Natural killer cell treated with Interleukin-12 subunit alpha and Interleukin-12 subunit beta and Interleukin-15 and Interleukin-18, amount 100 ng/mL, for 72 hours (primary cell): ENCODE results near the gene PDGFB. TPM values are rescaled to one million over a fixed set of nuclear protein-coding genes. Genes with fewer than 3 reads are reported as not detected.

Experiments used
- ATAC-seq, 2 donors: fragments of 150-1000 bp; cut with Tn5 transposase in 1 of 2; sonication (Bioruptor Pico), chemical (Tn5 transposase) in 1 of 2; 2 replicates each; pipeline ENCODE4 v1.10.0; 2021
- DNase-seq: peaks from one replicate; pipeline ENCODE4 v3.0.0; 2022; ENCODE audit warnings: low spot score
- H3K27ac Mint-ChIP-seq, 2 donors: 1 replicate in 1 of 2; 2 replicates in 1 of 2; pipeline ENCODE4 v1.8.0; 2022; ENCODE audit warnings: mixed read lengths in 2 of 2, mild to moderate bottlenecking in 1 of 2, moderate library complexity in 1 of 2
- H3K27me3 Mint-ChIP-seq, 2 donors: 1 replicate in 1 of 2; 2 replicates in 1 of 2; pipeline ENCODE4 v1.8.0; 2022; ENCODE audit warnings: mixed read lengths in 2 of 2
- H3K36me3 Mint-ChIP-seq: one replicate; pipeline ENCODE4 v1.8.0; 2022; ENCODE audit warnings: mixed read lengths
- H3K4me1 Mint-ChIP-seq, 2 donors: 1 replicate in 1 of 2; 2 replicates in 1 of 2; pipeline ENCODE4 v1.8.0; 2022; ENCODE audit warnings: low read depth in 2 of 2, mixed read lengths in 2 of 2, mild to moderate bottlenecking in 1 of 2
- H3K4me3 Mint-ChIP-seq: one replicate; pipeline ENCODE4 v1.8.0; 2022; ENCODE audit warnings: mixed read lengths
- H3K9me3 Mint-ChIP-seq: 2 replicates; pipeline ENCODE4 v1.8.0; 2022; ENCODE audit warnings: mixed read lengths
- total RNA-seq, 2 donors: library from RNA; stranded (reverse); gene quantifications; one replicate each; pipeline ENCODE4 v1.2.3, GENCODE V29; 2022

PDGFB gene
- total RNA-seq, 2 donors from 2014 or later: not detected

DNA sequence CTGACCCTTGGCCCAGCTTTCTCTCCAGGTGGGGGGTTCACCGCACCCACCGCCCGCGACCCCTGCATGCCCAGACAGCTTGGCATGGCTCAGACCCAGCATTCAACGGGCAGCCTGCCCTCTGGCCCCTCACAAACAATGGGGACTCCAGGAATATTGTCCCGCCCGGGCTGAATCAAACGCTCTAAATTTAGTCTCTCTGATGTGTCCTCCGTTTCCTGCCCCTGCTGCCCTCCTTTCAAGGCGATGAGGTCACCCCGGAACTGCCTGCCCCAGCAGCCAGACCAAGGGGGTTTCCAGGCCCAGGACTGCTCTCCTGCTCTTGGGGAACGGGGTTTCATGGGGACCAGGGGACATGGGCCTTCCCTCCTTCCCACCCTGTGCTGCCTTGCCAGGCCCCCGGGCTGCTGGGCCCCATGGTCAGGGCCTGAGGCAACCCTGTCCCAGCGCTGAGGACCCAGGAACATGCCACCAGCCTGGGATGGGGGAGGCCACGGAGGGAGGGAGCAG lies 10.1 kb upstream of the PDGFB start:
- Mint-ChIP-seq H3K36me3 (no peaks in the 10 kb centered on the region), H3K27ac (peak overlapping the region; percentile 58 to 93), H3K4me3 (peak overlapping the region; percentile 75), H3K27me3 (peaks cover 23 to 29% of the 10 kb centered on the region in 2 donors), H3K9me3 (no peaks in the 10 kb centered on the region), H3K4me1 (peaks cover 10 to 14% of the 10 kb centered on the region in 2 donors)
- peak; percentile 86 to 89 for ATAC-seq
- DNase-seq: peak; percentile 88

- DNase-seq: no peak
- Mint-ChIP-seq H3K9me3 (no peaks in the 10 kb centered on the region), H3K27me3 (peaks cover 27 to 29% of the 10 kb centered on the region in 2 donors), H3K36me3 (no peaks in the 10 kb centered on the region), H3K4me3 (no peak overlapping the region), H3K4me1 (peaks cover 10 to 14% of the 10 kb centered on the region in 2 donors), H3K27ac (peak overlapping the region in 1 of 2 donors; percentile 93)
- ATAC-seq: no peak
Measured at GRCh38 chr22:39254122-39254521, 9.3 kb upstream of the PDGFB start.

- no peak overlapping the region for H3K4me3 Mint-ChIP-seq
- ATAC-seq: peak in 1 of 2 donors; percentile 13
Measured at GRCh38 chr22:39253435-39254070, 8.8 kb upstream of the PDGFB start.

GRCh38 chr22:39252461-39253434 lies 8.0 kb upstream of the PDGFB start:
- Mint-ChIP-seq H3K27ac (peak overlapping the region; percentile 11 to 53), H3K4me3 (no peak overlapping the region), H3K36me3 (no peaks in the 10 kb centered on the region), H3K4me1 (peaks cover 10 to 14% of the 10 kb centered on the region in 2 donors), H3K27me3 (peaks cover 29 to 33% of the 10 kb centered on the region in 2 donors), H3K9me3 (no peaks in the 10 kb centered on the region)
- DNase-seq (no peak), ATAC-seq (no peak)

More at GRCh38 chr22:39253435-39254070, 8.8 kb upstream of the PDGFB start:
- H3K36me3 Mint-ChIP-seq: no peaks in the 10 kb centered on the region
- H3K27me3 Mint-ChIP-seq: peaks cover 29% of the 10 kb centered on the region in 2 donors
- H3K9me3 Mint-ChIP-seq: no peaks in the 10 kb centered on the region
- H3K4me1 Mint-ChIP-seq: peaks cover 10 to 14% of the 10 kb centered on the region in 2 donors
- no peak overlapping the region for H3K27ac Mint-ChIP-seq
- no peak for DNase-seq

- H3K9me3 Mint-ChIP-seq: no peaks in the 10 kb centered on the region
- no peak overlapping the region for H3K4me3 Mint-ChIP-seq
Measured at GRCh38 chr22:39251762-39252460, 7.1 kb upstream of the PDGFB start.

DNA sequence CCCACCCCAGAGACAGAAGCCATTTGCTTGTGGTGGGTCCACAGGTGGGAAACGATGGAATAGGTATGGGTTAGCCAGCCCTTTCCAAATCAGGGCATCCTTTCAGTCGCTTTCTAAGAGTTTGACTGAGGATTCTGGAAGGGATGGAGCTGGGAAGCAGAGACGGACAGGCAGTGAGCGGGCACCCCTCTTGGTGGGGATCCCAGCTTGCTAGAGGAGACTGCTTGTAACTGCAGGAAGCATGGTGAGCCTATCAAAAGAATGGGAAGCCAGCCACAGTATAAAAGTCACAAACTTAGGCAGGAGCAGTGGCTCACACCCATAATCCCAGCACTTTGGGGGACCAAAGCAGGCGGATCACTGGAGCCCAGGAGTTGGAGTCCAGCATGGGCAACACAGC lies 6.1 kb upstream of the PDGFB start:
- Mint-ChIP-seq H3K9me3 (no peaks in the 10 kb centered on the region), H3K4me1 (peaks cover 13 to 15% of the 10 kb centered on the region in 2 donors), H3K27me3 (peaks cover 44 to 46% of the 10 kb centered on the region in 2 donors), H3K4me3 (no peak overlapping the region), H3K27ac (no peak overlapping the region), H3K36me3 (no peaks in the 10 kb centered on the region)
- no peak for ATAC-seq
- no peak for DNase-seq

More at GRCh38 chr22:39251762-39252460, 7.1 kb upstream of the PDGFB start:
- ATAC-seq (no peak), DNase-seq (no peak)
- H3K27ac Mint-ChIP-seq: peak overlapping the region in 1 of 2 donors; percentile 53
- no peaks in the 10 kb centered on the region for H3K36me3 Mint-ChIP-seq
- H3K4me1 Mint-ChIP-seq: peaks cover 10 to 14% of the 10 kb centered on the region in 2 donors
- peaks cover 35% of the 10 kb centered on the region in 2 donors for H3K27me3 Mint-ChIP-seq

DNA sequence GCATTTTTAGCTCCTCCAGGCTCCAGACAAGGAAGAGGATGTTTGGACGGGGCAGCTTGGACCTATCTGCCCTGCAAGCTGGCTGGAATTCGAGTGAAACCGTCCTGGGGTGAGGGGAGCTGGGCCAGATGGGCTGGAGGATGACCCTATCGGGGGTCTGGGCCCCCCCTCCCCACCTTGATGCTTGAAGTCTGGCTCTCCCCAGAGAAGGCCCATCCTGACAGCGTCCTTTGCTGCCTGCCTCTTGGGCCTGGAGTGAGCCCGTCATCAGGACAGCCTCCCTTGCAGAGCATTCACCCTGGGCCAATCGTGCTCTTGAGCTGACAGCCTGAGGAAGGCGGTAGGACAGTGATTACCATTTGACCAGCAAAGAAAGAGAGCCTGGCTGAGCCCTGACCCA lies 5.3 kb upstream of the PDGFB start:
- ATAC-seq (no peak), DNase-seq (no peak)
- Mint-ChIP-seq H3K4me3 (no peak overlapping the region), H3K36me3 (no peaks in the 10 kb centered on the region), H3K27ac (no peak overlapping the region), H3K9me3 (no peaks in the 10 kb centered on the region), H3K4me1 (peaks cover 12 to 13% of the 10 kb centered on the region in 2 donors), H3K27me3 (peaks cover 46 to 47% of the 10 kb centered on the region in 2 donors)

GRCh38 chr22:39249086-39249704 lies 4.4 kb upstream of the PDGFB start:
- H3K9me3 Mint-ChIP-seq: no peaks in the 10 kb centered on the region
- ATAC-seq: no peak
- peaks cover 6 to 11% of the 10 kb centered on the region in 2 donors for H3K4me1 Mint-ChIP-seq
- peak overlapping the region in 1 of 2 donors; percentile 16 for H3K27ac Mint-ChIP-seq
- DNase-seq: no peak
- peaks cover 42 to 43% of the 10 kb centered on the region in 2 donors for H3K27me3 Mint-ChIP-seq
- no peak overlapping the region for H3K4me3 Mint-ChIP-seq
- H3K36me3 Mint-ChIP-seq: no peaks in the 10 kb centered on the region

GRCh38 chr22:39248254-39248653 lies 3.5 kb upstream of the PDGFB start:
- Mint-ChIP-seq H3K36me3 (no peaks in the 10 kb centered on the region), H3K27ac (no peak overlapping the region), H3K27me3 (peaks cover 42 to 43% of the 10 kb centered on the region in 2 donors), H3K4me1 (peaks cover 6 to 14% of the 10 kb centered on the region in 2 donors), H3K9me3 (no peaks in the 10 kb centered on the region), H3K4me3 (no peak overlapping the region)
- no peak for DNase-seq
- ATAC-seq: no peak

- DNase-seq (no peak), ATAC-seq (no peak)
- H3K4me3 Mint-ChIP-seq: no peak overlapping the region
- no peak overlapping the region for H3K27ac Mint-ChIP-seq
- no peaks in the 10 kb centered on the region for H3K9me3 Mint-ChIP-seq
- H3K4me1 Mint-ChIP-seq: peaks cover 6 to 15% of the 10 kb centered on the region in 2 donors
- peaks cover 36 to 40% of the 10 kb centered on the region in 2 donors for H3K27me3 Mint-ChIP-seq
- H3K36me3 Mint-ChIP-seq: no peaks in the 10 kb centered on the region
Measured at GRCh38 chr22:39247361-39247760, 2.6 kb upstream of the PDGFB start.

GRCh38 chr22:39246690-39247332 lies 2.0 kb upstream of the PDGFB start:
- DNase-seq (no peak), ATAC-seq (no peak)
- Mint-ChIP-seq H3K27ac (no peak overlapping the region), H3K4me3 (no peak overlapping the region), H3K36me3 (no peaks in the 10 kb centered on the region), H3K4me1 (peaks cover 6 to 15% of the 10 kb centered on the region in 2 donors), H3K27me3 (peaks cover 32 to 37% of the 10 kb centered on the region in 2 donors), H3K9me3 (no peaks in the 10 kb centered on the region)

- no peak overlapping the region for H3K4me3 Mint-ChIP-seq
- no peaks in the 10 kb centered on the region for H3K36me3 Mint-ChIP-seq
- DNase-seq (no peak), ATAC-seq (no peak)
- no peak overlapping the region for H3K27ac Mint-ChIP-seq
- peaks cover 12 to 21% of the 10 kb centered on the region in 2 donors for H3K4me1 Mint-ChIP-seq
- H3K9me3 Mint-ChIP-seq: no peaks in the 10 kb centered on the region
- peaks cover 38 to 40% of the 10 kb centered on the region in 2 donors for H3K27me3 Mint-ChIP-seq
Measured at GRCh38 chr22:39246217-39246616, 1.4 kb upstream of the PDGFB start.
